Measurements from ENCODE around the gene TACR1. TPM values are rescaled to one million over a fixed set of nuclear protein-coding genes. Genes with fewer than 3 reads are reported as not detected.
"Not testable (repeated sequence)": the region's sequence is repeated elsewhere in the genome, so short reads cannot be mapped to it uniquely, and the experiment has no call there.

The TACR1 gene
- total RNA-seq, 1 experiment from 2014 or later: not detected

GRCh38 chr2:75174519-75174918, 24.8 kb downstream of the TACR1 start:
- no peak overlapping the region for H3K4me2 ChIP-seq (ENCODE audit: low read length)
- no peak overlapping the region for H3K4me3 ChIP-seq (replicated peaks in 1 of 2; ENCODE audit: low read depth in 1 of 2, low read length in 2 of 2)
- no peak overlapping the region for H3K27ac ChIP-seq (ENCODE audit: low read depth, low read length)
- H3K9me2 ChIP-seq (ENCODE audit: insufficient read depth): no peaks in the 10 kb centered on the region
- ATAC-seq: no peak
- no peak for DNase-seq (ENCODE audit: low read depth, low spot score)
- ChIA-PET POLR2A (no interaction called here), RAD21 (ENCODE audit: low non-redundant PET in 1 of 2, low total read pairs in 2 of 2, uncharacterized antibody in 2 of 2, unreplicated experiment in 2 of 2) (no interaction called here), CTCF (no interaction called here)
- H4K20me1 ChIP-seq (ENCODE audit: insufficient read depth): no peaks in the 10 kb centered on the region
- H3K79me2 ChIP-seq (ENCODE audit: insufficient read depth, low read length): no peaks in the 10 kb centered on the region
- H3K9ac ChIP-seq (ENCODE audit: low read length): no peak overlapping the region
- no peaks in the 10 kb centered on the region for H3K9me3 ChIP-seq (ENCODE audit: control insufficient read depth in 1 of 2, insufficient read depth in 1 of 2, low read depth in 1 of 2, low read length in 2 of 2)
- intact Hi-C loops (cut with micrococcal nuclease): no loop called here
- H2AFZ ChIP-seq (ENCODE audit: low read depth, low read length, poor library complexity, severe bottlenecking): no peak overlapping the region
- TF ChIP-seq CEBPB (IDR thresholded peaks at IDR 0.05; ENCODE audit: low read depth) (no peak), SRF (IDR thresholded peaks at IDR 0.05; ENCODE audit: low read depth) (no peak), RAD21 (IDR thresholded peaks at IDR 0.05; ENCODE audit: low read depth) (no peak), POLR2A (IDR thresholded peaks at IDR 0.05; ENCODE audit: borderline replicate concordance, extremely low read depth, insufficient read depth, insufficient read length) (no peak), CBX3 (IDR thresholded peaks at IDR 0.05; ENCODE audit: low read depth) (no peak), EZH2 (IDR thresholded peaks at IDR 0.05) (no peak), TCF7L2 (IDR thresholded peaks at IDR 0.05; ENCODE audit: borderline replicate concordance, extremely low read depth, insufficient read depth, insufficient read length) (no peak), SIN3A (IDR thresholded peaks at IDR 0.05; ENCODE audit: low read depth) (no peak), EZH2phosphoT487 (IDR thresholded peaks at IDR 0.05; ENCODE audit: borderline replicate concordance) (no peak), SP1 (IDR thresholded peaks at IDR 0.05; ENCODE audit: low read depth) (no peak)
- no TSS peak for BruUV-seq (replicated peaks)
- no peaks in the 10 kb centered on the region for H3K36me3 ChIP-seq (ENCODE audit: control insufficient read depth in 1 of 2, insufficient read depth in 2 of 2, low read length in 2 of 2)
- peaks cover 52% of the 10 kb centered on the region for H3K27me3 ChIP-seq (ENCODE audit: insufficient read depth, low read length)
- no peaks in the 10 kb centered on the region for H3K4me1 ChIP-seq (ENCODE audit: control insufficient read depth in 1 of 2, insufficient read depth in 2 of 2, low read length in 2 of 2)

- ATAC-seq: no peak
- Histone ChIP-seq H3K4me2 (ENCODE audit: low read length) (no peak overlapping the region), H3K79me2 (ENCODE audit: insufficient read depth, low read length) (no peaks in the 10 kb centered on the region), H3K9me3 (ENCODE audit: control insufficient read depth in 1 of 2, insufficient read depth in 1 of 2, low read depth in 1 of 2, low read length in 2 of 2) (no peaks in the 10 kb centered on the region), H3K27ac (ENCODE audit: low read depth, low read length) (no peak overlapping the region), H3K4me1 (ENCODE audit: control insufficient read depth in 1 of 2, insufficient read depth in 2 of 2, low read length in 2 of 2) (no peaks in the 10 kb centered on the region), H4K20me1 (ENCODE audit: insufficient read depth) (no peaks in the 10 kb centered on the region), H3K36me3 (ENCODE audit: control insufficient read depth in 1 of 2, insufficient read depth in 2 of 2, low read length in 2 of 2) (no peaks in the 10 kb centered on the region), H3K4me3 (replicated peaks in 1 of 2; ENCODE audit: low read depth in 1 of 2, low read length in 2 of 2) (no peak overlapping the region), H3K9me2 (ENCODE audit: insufficient read depth) (no peaks in the 10 kb centered on the region), H3K27me3 (ENCODE audit: insufficient read depth, low read length) (peaks cover 44% of the 10 kb centered on the region), H2AFZ (ENCODE audit: low read depth, low read length, poor library complexity, severe bottlenecking) (no peak overlapping the region), H3K9ac (ENCODE audit: low read length) (no peak overlapping the region)
- intact Hi-C loops (cut with micrococcal nuclease): no loop called here
- ChIA-PET RAD21 (ENCODE audit: low non-redundant PET in 1 of 2, low total read pairs in 2 of 2, uncharacterized antibody in 2 of 2, unreplicated experiment in 2 of 2) (no interaction called here), CTCF (no interaction called here), POLR2A (no interaction called here)
- BruUV-seq (replicated peaks): no TSS peak
- no peak for DNase-seq (ENCODE audit: low read depth, low spot score)
- no peak for TF ChIP-seq POLR2A (IDR thresholded peaks at IDR 0.05; ENCODE audit: borderline replicate concordance, extremely low read depth, insufficient read depth, insufficient read length)
- no peak for TF ChIP-seq ATF3 (IDR thresholded peaks at IDR 0.05)
Measured at GRCh38 chr2:75173740-75174139, 25.6 kb downstream of the TACR1 start.

- H3K36me3 ChIP-seq (ENCODE audit: control insufficient read depth in 1 of 2, insufficient read depth in 2 of 2, low read length in 2 of 2); H3K27ac ChIP-seq (ENCODE audit: low read depth, low read length); intact Hi-C loops (cut with micrococcal nuclease); RAD21 ChIA-PET (ENCODE audit: low non-redundant PET in 1 of 2, low total read pairs in 2 of 2, uncharacterized antibody in 2 of 2, unreplicated experiment in 2 of 2); POLR2A ChIA-PET; H3K4me2 ChIP-seq (ENCODE audit: low read length); H3K9me3 ChIP-seq (ENCODE audit: control insufficient read depth in 1 of 2, insufficient read depth in 1 of 2, low read depth in 1 of 2, low read length in 2 of 2); DNase-seq (ENCODE audit: low read depth, low spot score); H3K9ac ChIP-seq (ENCODE audit: low read length); CTCF ChIA-PET; H2AFZ ChIP-seq (ENCODE audit: low read depth, low read length, poor library complexity, severe bottlenecking); H3K9me2 ChIP-seq (ENCODE audit: insufficient read depth); H3K79me2 ChIP-seq (ENCODE audit: insufficient read depth, low read length); H4K20me1 ChIP-seq (ENCODE audit: insufficient read depth); BruUV-seq (replicated peaks); H3K4me1 ChIP-seq (ENCODE audit: control insufficient read depth in 1 of 2, insufficient read depth in 2 of 2, low read length in 2 of 2); ATAC-seq; H3K4me3 ChIP-seq (replicated peaks in 1 of 2; ENCODE audit: low read depth in 1 of 2, low read length in 2 of 2): not testable (repeated sequence)
- peaks cover 42% of the 10 kb centered on the region for H3K27me3 ChIP-seq (ENCODE audit: insufficient read depth, low read length)
Measured at GRCh38 chr2:75171423-75171822, 27.9 kb downstream of the TACR1 start.

Data from HCT116 (cell line).